RWPE2 (cell line): ENCODE measurements around the gene DAGLA.

Experiments used
- ATAC-seq: fragments of 200-7000 bp; cut with Tn5 transposase; 3 replicates; pipeline ENCODE4 v1.9.1; 2021; ENCODE audit warnings: low read depth
- DNase-seq: peaks from one replicate; pipeline ENCODE4 v3.0.0-alpha.2; 2020; ENCODE audit warnings: low spot score
- H3K27ac ChIP-seq: fragments of 450-650 bp; 2 replicates; pipeline ENCODE4 v1.5.1; 2017; ENCODE audit warnings: mild to moderate bottlenecking; ENCODE audit not compliant: poor library complexity, severe bottlenecking
- H3K27me3 ChIP-seq: fragments of 250-450 bp; sonication (Bioruptor Pico); 2 replicates; pipeline ENCODE4 v1.5.1; 2021; ENCODE audit warnings: mild to moderate bottlenecking, moderate library complexity; ENCODE audit not compliant: insufficient read depth, poor library complexity, severe bottlenecking
- H3K36me3 ChIP-seq: fragments of 250-450 bp; sonication (Bioruptor Pico); 2 replicates; pipeline ENCODE4 v1.5.1; 2020; ENCODE audit warnings: low read depth, mild to moderate bottlenecking, moderate library complexity
- H3K4me1 ChIP-seq: fragments of 250-450 bp; sonication (Bioruptor Pico); 2 replicates; pipeline ENCODE4 v1.5.1; 2021; ENCODE audit warnings: mild to moderate bottlenecking, moderate library complexity; ENCODE audit not compliant: insufficient read depth, poor library complexity, severe bottlenecking
- H3K4me3 ChIP-seq: fragments of 250-450 bp; sonication (Bioruptor Pico); 2 replicates; pipeline ENCODE4 v1.5.1; 2021; ENCODE audit warnings: mild to moderate bottlenecking, moderate library complexity; ENCODE audit not compliant: severe bottlenecking
- H3K9me3 ChIP-seq: fragments of 250-450 bp; sonication (Bioruptor Pico); 2 replicates; pipeline ENCODE4 v1.5.1; 2021; ENCODE audit warnings: mild to moderate bottlenecking, moderate library complexity; ENCODE audit not compliant: severe bottlenecking
- TF ChIP-seq, protein P1 (sequence below): fragments of 450-650 bp; IDR thresholded peaks from one replicate; pipeline ENCODE4 v1.5.1; 2017; ENCODE audit warnings: mild to moderate bottlenecking, moderate library complexity; ENCODE audit not compliant: poor library complexity, severe bottlenecking

DAGLA gene

DNA sequence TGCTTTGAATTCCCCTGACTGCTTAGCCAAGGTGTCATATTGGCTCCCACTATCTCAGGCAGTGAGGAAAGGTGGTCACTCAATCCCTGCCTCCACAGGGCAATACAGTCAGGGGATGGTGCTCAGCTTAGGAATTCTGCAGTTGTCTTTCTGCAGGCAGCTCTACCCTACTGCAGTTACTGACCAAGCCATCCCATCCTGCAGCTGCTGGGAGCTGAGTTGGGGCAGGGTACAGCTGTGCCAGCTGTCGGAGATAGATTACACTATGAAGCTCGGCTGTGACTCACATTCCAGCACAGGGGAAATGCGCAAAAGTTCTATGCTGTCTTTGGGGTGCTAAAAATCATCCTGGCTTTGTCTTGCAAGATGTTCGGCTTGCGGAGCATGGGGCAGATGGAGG is 4.4 kb upstream of the DAGLA start:
- Histone ChIP-seq H3K36me3 (no peaks in the 10 kb centered on the region), H3K27me3 (peaks cover 33% of the 10 kb centered on the region), H3K27ac (no peak overlapping the region), H3K4me3 (no peak overlapping the region), H3K9me3 (no peaks in the 10 kb centered on the region), H3K4me1 (no peaks in the 10 kb centered on the region)
- ATAC-seq (peak; percentile 47; the same call in 1 of the 3 replicates), DNase-seq (no peak)
- TF ChIP-seq, protein P1, sequence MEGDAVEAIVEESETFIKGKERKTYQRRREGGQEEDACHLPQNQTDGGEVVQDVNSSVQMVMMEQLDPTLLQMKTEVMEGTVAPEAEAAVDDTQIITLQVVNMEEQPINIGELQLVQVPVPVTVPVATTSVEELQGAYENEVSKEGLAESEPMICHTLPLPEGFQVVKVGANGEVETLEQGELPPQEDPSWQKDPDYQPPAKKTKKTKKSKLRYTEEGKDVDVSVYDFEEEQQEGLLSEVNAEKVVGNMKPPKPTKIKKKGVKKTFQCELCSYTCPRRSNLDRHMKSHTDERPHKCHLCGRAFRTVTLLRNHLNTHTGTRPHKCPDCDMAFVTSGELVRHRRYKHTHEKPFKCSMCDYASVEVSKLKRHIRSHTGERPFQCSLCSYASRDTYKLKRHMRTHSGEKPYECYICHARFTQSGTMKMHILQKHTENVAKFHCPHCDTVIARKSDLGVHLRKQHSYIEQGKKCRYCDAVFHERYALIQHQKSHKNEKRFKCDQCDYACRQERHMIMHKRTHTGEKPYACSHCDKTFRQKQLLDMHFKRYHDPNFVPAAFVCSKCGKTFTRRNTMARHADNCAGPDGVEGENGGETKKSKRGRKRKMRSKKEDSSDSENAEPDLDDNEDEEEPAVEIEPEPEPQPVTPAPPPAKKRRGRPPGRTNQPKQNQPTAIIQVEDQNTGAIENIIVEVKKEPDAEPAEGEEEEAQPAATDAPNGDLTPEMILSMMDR, result no peak

DNA sequence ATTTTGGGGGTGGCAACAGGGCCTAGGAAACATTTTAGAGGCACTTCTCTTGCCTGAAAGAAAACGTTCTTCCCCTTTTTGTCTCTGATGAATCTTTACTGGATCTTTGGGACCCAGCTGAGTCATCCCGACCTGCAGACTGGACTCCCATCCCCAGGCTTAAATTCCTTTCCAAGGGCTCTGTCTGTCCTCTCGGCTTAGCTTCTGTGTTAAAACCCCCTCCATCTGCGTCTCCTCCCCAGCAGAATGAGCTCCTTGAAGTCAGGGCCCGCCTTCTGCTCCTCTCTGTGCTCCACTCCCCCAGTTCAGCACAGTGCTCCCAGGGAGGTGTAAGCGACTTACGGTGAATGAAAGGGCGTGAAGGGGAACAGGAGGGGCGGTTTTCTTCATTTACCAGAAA is 895 bp upstream of the DAGLA start:
- Histone ChIP-seq H3K27me3 (peaks cover 40% of the 10 kb centered on the region), H3K4me1 (no peaks in the 10 kb centered on the region), H3K27ac (no peak overlapping the region), H3K9me3 (no peaks in the 10 kb centered on the region), H3K36me3 (no peaks in the 10 kb centered on the region), H3K4me3 (no peak overlapping the region)
- TF ChIP-seq, protein P1, result no peak
- ATAC-seq, result no peak
- no peak for DNase-seq

- no peaks in the 10 kb centered on the region for H3K9me3 ChIP-seq
- TF ChIP-seq, protein P1, result no peak
- peak overlapping the region; percentile 37 for H3K4me3 ChIP-seq
- no peaks in the 10 kb centered on the region for H3K36me3 ChIP-seq
- peaks cover 30% of the 10 kb centered on the region for H3K27me3 ChIP-seq
- no peaks in the 10 kb centered on the region for H3K4me1 ChIP-seq
- DNase-seq (no peak), ATAC-seq (no peak)
- H3K27ac ChIP-seq, result no peak overlapping the region
Observed at GRCh38 chr11:61680622-61681221, 531 bp downstream of the DAGLA start.

GRCh38 chr11:61682093-61682732 is 2.0 kb downstream of the DAGLA start:
- DNase-seq (no peak), ATAC-seq (no peak; the same call in 2 of the 3 replicates)
- Histone ChIP-seq H3K4me3 (no peak overlapping the region), H3K36me3 (no peaks in the 10 kb centered on the region), H3K4me1 (no peaks in the 10 kb centered on the region), H3K27ac (no peak overlapping the region), H3K9me3 (no peaks in the 10 kb centered on the region), H3K27me3 (peaks cover 18% of the 10 kb centered on the region)
- TF ChIP-seq, protein P1, result no peak

DNA sequence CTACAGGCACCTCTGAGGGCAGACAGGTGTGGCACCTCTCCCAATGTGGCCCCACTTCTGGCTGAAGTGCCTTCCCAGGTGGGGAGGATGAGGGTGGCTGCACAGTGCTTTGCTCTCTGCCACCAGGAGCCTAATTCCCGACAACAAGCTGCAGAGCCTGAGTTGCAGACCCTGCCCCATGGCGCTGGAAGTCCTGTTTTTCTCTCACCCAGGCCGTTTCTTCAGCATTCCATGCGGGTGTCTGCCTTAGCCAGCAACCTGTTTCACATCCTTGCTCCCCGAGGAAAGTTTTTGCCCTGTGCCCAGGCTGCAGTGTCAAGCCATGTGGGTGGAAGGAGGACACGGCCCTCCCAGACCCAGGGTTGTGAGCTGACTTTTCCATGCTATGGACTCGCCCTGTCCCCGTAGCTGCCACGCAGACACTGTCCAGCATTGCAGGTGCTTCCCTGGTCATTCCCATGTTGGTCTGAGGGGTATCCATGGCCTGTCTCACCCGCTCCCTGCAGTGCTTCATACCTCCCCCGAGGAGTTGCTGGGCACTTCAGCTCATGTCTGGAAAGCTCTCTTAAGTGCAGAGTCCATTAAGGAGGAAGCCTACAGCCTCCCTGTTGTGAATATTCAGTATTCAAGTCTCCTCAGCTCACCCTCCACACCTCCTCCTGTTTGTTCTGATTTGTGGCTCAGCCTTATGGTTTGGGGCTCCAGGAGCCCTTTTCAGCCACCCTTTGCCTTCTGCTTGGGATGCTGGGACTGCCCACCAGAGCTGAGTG is 2.9 kb downstream of the DAGLA start:
- DNase-seq (no peak), ATAC-seq (no peak)
- no peaks in the 10 kb centered on the region for H3K9me3 ChIP-seq
- TF ChIP-seq, protein P1, result no peak
- no peak overlapping the region for H3K4me3 ChIP-seq
- no peaks in the 10 kb centered on the region for H3K4me1 ChIP-seq
- no peak overlapping the region for H3K27ac ChIP-seq
- H3K27me3 ChIP-seq, result peaks cover 18% of the 10 kb centered on the region
- H3K36me3 ChIP-seq, result no peaks in the 10 kb centered on the region
